CD4-positive, alpha-beta T cell (primary cell): ENCODE data around the gene ADAM19. TPM values are rescaled to one million over a fixed set of nuclear protein-coding genes. Genes with fewer than 3 reads are reported as not detected.

Experiments
- ATAC-seq: fragments of 200-7000 bp; cut with Tn5 transposase; one replicate; pipeline ENCODE4 v1.10.0; 2022; ENCODE audit warnings: mild to moderate bottlenecking; ENCODE audit not compliant: poor library complexity
- CTCF ChIA-PET: fragments of 350-600 bp; sonication (Branson Sonifier 250); formaldehyde crosslinking; loops from one replicate; lab custom pipeline; 2021; ENCODE audit warnings: antibody characterized with exemption, inconsistent platforms; lab: Charles Lee
- POLR2A ChIA-PET: fragments of 350-600 bp; sonication (Branson Sonifier 250); formaldehyde crosslinking; loops from one replicate; lab custom pipeline; 2021; ENCODE audit warnings: antibody characterized with exemption, inconsistent platforms; lab: Charles Lee
- DNase-seq, 14 experiments: peaks; one replicate each; pipeline ENCODE4 v3.0.0-alpha.2; 2013 to 2020; ENCODE audit warnings: mixed read lengths in 2 of 14
- H3K27ac ChIP-seq, 2 donors: one replicate each; pipeline versions ENCODE4 v1.5.1 to v1.7.0; 2013; ENCODE audit warnings: low read length in 2 of 2, low read depth in 1 of 2, mild to moderate bottlenecking in 1 of 2
- H3K27me3 ChIP-seq, 2 experiments: 1 replicate in 1 of 2; 2 replicates in 1 of 2; pipeline versions ENCODE4 v1.6.1 to v1.7.0; 2013; ENCODE audit warnings: low read length in 2 of 2, control low read depth in 1 of 2, mild to moderate bottlenecking in 1 of 2, moderate library complexity in 1 of 2; ENCODE audit not compliant: insufficient read depth in 2 of 2, control insufficient read depth in 1 of 2
- H3K36me3 ChIP-seq: one replicate; pipeline ENCODE4 v1.6.1; 2013; ENCODE audit warnings: low read length, control low read depth; ENCODE audit not compliant: insufficient read depth
- H3K4me1 ChIP-seq: one replicate; pipeline ENCODE4 v1.6.1; 2013; ENCODE audit warnings: low read length, control low read depth; ENCODE audit not compliant: insufficient read depth
- H3K4me3 ChIP-seq: one replicate; pipeline ENCODE4 v1.5.1; 2013; ENCODE audit warnings: mild to moderate bottlenecking, low read length, moderate library complexity
- H3K9me3 ChIP-seq, 2 experiments: 1 replicate in 1 of 2; 2 replicates in 1 of 2; pipeline versions ENCODE4 v1.6.1 to v1.7.0; 2013; ENCODE audit warnings: low read length in 2 of 2, mild to moderate bottlenecking in 2 of 2, control low read depth in 1 of 2, moderate library complexity in 1 of 2; ENCODE audit not compliant: control insufficient read depth in 1 of 2, insufficient read depth in 1 of 2
- H3K27ac Mint-ChIP-seq: one replicate; pipeline ENCODE4 v1.8.0; 2020; ENCODE audit warnings: mixed read lengths
- H3K27me3 Mint-ChIP-seq: one replicate; pipeline ENCODE4 v1.8.0; 2021; ENCODE audit warnings: mixed read lengths
- H3K36me3 Mint-ChIP-seq: one replicate; pipeline ENCODE4 v1.8.0; 2021; ENCODE audit warnings: low read depth, mixed read lengths
- H3K4me1 Mint-ChIP-seq: one replicate; pipeline ENCODE4 v1.8.0; 2021; ENCODE audit warnings: low read depth, mixed read lengths
- H3K4me3 Mint-ChIP-seq: one replicate; pipeline ENCODE4 v1.8.0; 2020; ENCODE audit warnings: mild to moderate bottlenecking, mixed read lengths
- H3K9me3 Mint-ChIP-seq: one replicate; pipeline ENCODE4 v1.8.0; 2020; ENCODE audit warnings: mixed read lengths
- CTCF ChIP-seq: fragments of 200-600 bp; IDR thresholded peaks from one replicate; pipeline ENCODE4 v1.8.0; 2022; ENCODE audit warnings: antibody characterized with exemption, mild to moderate bottlenecking
- intact Hi-C, 2 experiments: fragments of 100-400 bp; cut with DNase I in 1 of 2; cut with micrococcal nuclease in 1 of 2; formaldehyde crosslinking; loops; one replicate each; pipeline versions ENCODE4 v1.15.1 to v1.9.0; 2023 to 2025; cut with DNase I, micrococcal nuclease
- total RNA-seq, 174 experiments: library from RNA in 2 of 174; stranded (reverse) in 2 of 174; gene quantifications; one replicate each; pipeline ENCODE4 v1.2.3 and lab custom pipeline; 2021 to 2026

Gene ADAM19
- total RNA-seq, 2 experiments from 2014 or later = 26.7 to 29.1 TPM

- H3K27me3 Mint-ChIP-seq = no peaks in the 10 kb centered on the region
- H3K9me3 ChIP-seq = no peaks in the 10 kb centered on the region
- H3K9me3 Mint-ChIP-seq = no peaks in the 10 kb centered on the region
- peaks cover 80% of the 10 kb centered on the region for H3K4me1 ChIP-seq
- POLR2A ChIA-PET = interaction anchor here (0.6 to 1.9 kb wide), 9 partner anchors 10 to 111 kb away, joined by 3 to 16 read pairs (median 4); partner anchors contain the start of gene SOX30
- peaks cover 4% of the 10 kb centered on the region for H3K36me3 Mint-ChIP-seq
- peak overlapping the region; percentile 62 for H3K4me3 Mint-ChIP-seq
- CTCF ChIA-PET = interaction anchor here (1.5 to 1.6 kb wide), 2 partner anchors 33 to 202 kb away, joined by 3 to 4 read pairs; partner anchors contain the start of gene LSM11
- peak overlapping the region; percentile 61 to 83 for H3K27ac ChIP-seq
- H3K27ac Mint-ChIP-seq = peak overlapping the region; percentile 87
- no peaks in the 10 kb centered on the region for H3K27me3 ChIP-seq
- H3K36me3 ChIP-seq = peaks cover 9% of the 10 kb centered on the region
- peaks cover 83% of the 10 kb centered on the region for H3K4me1 Mint-ChIP-seq
- intact Hi-C loops = loop anchor here (5.0 kb wide), 3 partner anchors 36 to 191 kb away; partner anchors contain the start of genes ADAM19 (in 1 of the 2), SOX30 (in 1 of the 2) and THG1L (in 1 of the 2)
- DNase-seq (peak in 5 of 14 experiments; percentile 10 to 57 (median 57)), ATAC-seq (peak; percentile 36)
- H3K4me3 ChIP-seq = peak overlapping the region; percentile 42
- no peak for TF ChIP-seq CTCF
These were observed 34.0 kb downstream of the ADAM19 start for GRCh38 chr5:157541447-157542118.

- peaks cover 76% of the 10 kb centered on the region for H3K4me1 Mint-ChIP-seq
- intact Hi-C loops = loop anchor here (5.0 kb wide), 3 partner anchors 36 to 191 kb away; partner anchors contain the start of genes ADAM19 (in 1 of the 2), SOX30 (in 1 of the 2) and THG1L (in 1 of the 2)
- H3K27ac Mint-ChIP-seq = peak overlapping the region; percentile 87
- no peak for TF ChIP-seq CTCF
- H3K36me3 ChIP-seq = peaks cover 16% of the 10 kb centered on the region
- peak overlapping the region; percentile 62 for H3K4me3 Mint-ChIP-seq
- ATAC-seq (peak; percentile 61), DNase-seq (peak in 10 of 14 experiments; percentile 5 to 74 (median 22))
- H3K9me3 ChIP-seq = no peaks in the 10 kb centered on the region
- H3K27me3 ChIP-seq = no peaks in the 10 kb centered on the region
- peaks cover 73% of the 10 kb centered on the region for H3K4me1 ChIP-seq
- H3K4me3 ChIP-seq = peak overlapping the region; percentile 42
- CTCF ChIA-PET = interaction anchor here (1.5 to 1.6 kb wide), 2 partner anchors 33 to 203 kb away, joined by 3 to 4 read pairs; partner anchors contain the start of gene LSM11
- H3K9me3 Mint-ChIP-seq = no peaks in the 10 kb centered on the region
- H3K36me3 Mint-ChIP-seq = peaks cover 4% of the 10 kb centered on the region
- POLR2A ChIA-PET = interaction anchor here (0.9 to 1.9 kb wide), 7 partner anchors 10 to 67 kb away, joined by 3 to 16 read pairs (median 4); no protein-coding TSS in a partner anchor
- no peaks in the 10 kb centered on the region for H3K27me3 Mint-ChIP-seq
- H3K27ac ChIP-seq = peak overlapping the region; percentile 61 to 83
These were observed 34.7 kb downstream of the ADAM19 start for GRCh38 chr5:157540707-157541446.

- H3K9me3 ChIP-seq = no peaks in the 10 kb centered on the region
- peak overlapping the region; percentile 87 for H3K27ac Mint-ChIP-seq
- DNase-seq (peak in 3 of 14 experiments; percentile 32 to 55 (median 33)), ATAC-seq (no peak)
- peaks cover 68% of the 10 kb centered on the region for H3K4me1 Mint-ChIP-seq
- peak overlapping the region; percentile 61 to 83 for H3K27ac ChIP-seq
- no peaks in the 10 kb centered on the region for H3K27me3 Mint-ChIP-seq
- intact Hi-C loops = loop anchor here (5.0 kb wide), 3 partner anchors 37 to 192 kb away; partner anchors contain the start of genes ADAM19 (in 1 of the 2), SOX30 (in 1 of the 2) and THG1L (in 1 of the 2)
- peaks cover 71% of the 10 kb centered on the region for H3K4me1 ChIP-seq
- H3K36me3 ChIP-seq = peaks cover 22% of the 10 kb centered on the region
- no peaks in the 10 kb centered on the region for H3K27me3 ChIP-seq
- peak overlapping the region; percentile 62 for H3K4me3 Mint-ChIP-seq
- H3K4me3 ChIP-seq = peak overlapping the region; percentile 42
- TF ChIP-seq CTCF = no peak
- ChIA-PET POLR2A (interaction anchor here (1.9 kb wide), 1 partner anchor 12 kb away, joined by 4 read pairs; no protein-coding TSS in a partner anchor), CTCF (interaction anchor here (1.5 to 1.6 kb wide), 2 partner anchors 34 to 203 kb away, joined by 3 to 4 read pairs; partner anchors contain the start of gene LSM11)
- H3K9me3 Mint-ChIP-seq = no peaks in the 10 kb centered on the region
- H3K36me3 Mint-ChIP-seq = peaks cover 10% of the 10 kb centered on the region
These were observed 35.5 kb downstream of the ADAM19 start for GRCh38 chr5:157540124-157540523.
